ENCODE data around the gene FGF19.

The FGF19 gene, protein sequence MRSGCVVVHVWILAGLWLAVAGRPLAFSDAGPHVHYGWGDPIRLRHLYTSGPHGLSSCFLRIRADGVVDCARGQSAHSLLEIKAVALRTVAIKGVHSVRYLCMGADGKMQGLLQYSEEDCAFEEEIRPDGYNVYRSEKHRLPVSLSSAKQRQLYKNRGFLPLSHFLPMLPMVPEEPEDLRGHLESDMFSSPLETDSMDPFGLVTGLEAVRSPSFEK

DNA sequence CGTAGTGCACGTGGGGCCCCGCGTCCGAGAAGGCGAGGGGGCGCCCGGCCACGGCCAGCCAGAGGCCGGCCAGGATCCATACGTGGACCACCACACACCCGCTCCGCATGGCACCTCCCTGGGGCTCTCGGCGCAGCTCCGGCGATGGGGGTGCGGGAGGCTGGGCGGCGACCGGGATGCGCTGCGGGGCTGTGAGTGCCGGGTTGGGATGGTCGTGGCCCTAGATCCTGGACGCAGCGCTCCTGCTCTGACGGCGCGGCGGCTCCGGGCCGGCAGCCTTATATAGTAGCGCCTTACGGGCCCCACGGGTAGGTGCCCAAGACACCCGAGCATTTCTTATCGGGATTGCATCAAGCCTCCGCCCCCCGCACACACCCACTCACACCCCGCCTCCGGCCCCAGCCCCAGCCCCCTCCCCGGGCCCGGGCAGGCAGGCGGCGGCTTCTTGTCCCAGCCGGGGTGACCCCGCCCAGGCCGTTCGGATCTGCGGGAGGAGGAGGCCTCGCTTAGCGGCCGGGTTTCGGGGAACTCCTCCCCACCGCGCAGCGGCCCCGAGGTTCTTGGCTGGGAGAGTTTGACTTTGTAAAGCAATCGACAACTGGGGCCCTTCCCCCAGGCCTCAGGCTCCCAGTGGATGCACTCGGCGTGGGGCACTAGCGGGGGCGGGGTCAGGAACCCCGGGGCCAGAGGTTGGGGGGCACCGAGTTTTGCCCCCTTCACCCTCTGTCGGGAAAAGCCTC, at the start of gene FGF19:
TSS of gene FGF19 (minus strand) at position 255 of the 740 bp plus-strand sequence. CDS start at position 109, 146 bp downstream.
- DNase-seq: no peak

DNA sequence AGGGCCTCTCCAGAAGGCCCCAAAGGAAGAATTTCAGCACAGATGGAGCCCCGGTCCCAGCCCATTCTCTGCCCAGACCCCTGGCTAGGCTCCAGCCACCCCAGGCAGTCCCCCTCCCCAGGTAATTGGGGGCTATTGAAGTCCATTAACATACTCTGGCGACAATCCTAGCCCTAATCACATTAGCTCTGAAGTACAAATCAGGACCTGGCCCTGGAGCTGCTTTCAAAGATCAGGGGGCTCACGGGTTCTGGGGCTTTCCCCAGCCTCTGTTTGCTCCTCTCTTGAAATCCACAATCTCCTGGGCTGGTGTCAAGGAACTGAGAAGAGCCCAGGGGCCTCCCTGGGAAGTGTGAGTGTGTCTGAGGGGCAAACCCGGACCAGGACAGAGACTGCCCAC, 49.1 kb upstream of the FGF19 start:
- no peak for DNase-seq

DNA sequence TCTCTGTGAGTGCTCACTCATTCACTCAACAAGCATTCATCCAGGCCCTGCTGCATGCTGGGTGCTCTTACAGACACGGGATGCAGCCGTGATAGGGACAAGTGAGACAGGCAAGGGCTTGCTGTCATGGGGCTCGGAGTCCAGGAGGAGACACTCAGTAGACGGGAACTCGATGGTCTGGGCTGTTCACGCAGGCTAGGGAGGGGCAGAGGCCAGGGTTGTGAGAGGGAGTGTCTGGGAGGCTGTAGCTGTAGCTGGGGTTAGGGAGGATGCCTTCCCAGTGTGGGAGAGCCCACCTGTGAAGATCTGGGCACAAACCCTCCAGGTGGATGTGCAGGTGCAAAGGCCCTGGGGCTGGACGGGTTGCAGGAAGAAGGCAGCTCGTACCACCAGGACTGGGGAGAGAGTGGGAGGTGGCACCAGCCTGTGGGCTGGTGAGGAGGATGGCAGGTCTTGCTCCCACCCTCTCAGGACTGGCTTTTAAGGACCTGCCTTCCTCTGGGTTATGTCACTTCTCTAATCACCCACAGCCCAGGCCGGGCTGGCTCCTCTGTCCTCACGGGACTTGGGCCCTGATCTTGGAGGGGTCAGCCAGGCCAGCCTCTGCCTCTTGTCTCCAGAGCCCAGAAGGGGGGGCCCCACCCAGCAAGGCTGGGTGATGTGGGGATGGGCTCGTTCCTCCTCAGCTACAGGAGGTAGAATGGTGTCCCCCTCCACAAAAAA, 47.2 kb upstream of the FGF19 start:
- no peak for DNase-seq

DNA sequence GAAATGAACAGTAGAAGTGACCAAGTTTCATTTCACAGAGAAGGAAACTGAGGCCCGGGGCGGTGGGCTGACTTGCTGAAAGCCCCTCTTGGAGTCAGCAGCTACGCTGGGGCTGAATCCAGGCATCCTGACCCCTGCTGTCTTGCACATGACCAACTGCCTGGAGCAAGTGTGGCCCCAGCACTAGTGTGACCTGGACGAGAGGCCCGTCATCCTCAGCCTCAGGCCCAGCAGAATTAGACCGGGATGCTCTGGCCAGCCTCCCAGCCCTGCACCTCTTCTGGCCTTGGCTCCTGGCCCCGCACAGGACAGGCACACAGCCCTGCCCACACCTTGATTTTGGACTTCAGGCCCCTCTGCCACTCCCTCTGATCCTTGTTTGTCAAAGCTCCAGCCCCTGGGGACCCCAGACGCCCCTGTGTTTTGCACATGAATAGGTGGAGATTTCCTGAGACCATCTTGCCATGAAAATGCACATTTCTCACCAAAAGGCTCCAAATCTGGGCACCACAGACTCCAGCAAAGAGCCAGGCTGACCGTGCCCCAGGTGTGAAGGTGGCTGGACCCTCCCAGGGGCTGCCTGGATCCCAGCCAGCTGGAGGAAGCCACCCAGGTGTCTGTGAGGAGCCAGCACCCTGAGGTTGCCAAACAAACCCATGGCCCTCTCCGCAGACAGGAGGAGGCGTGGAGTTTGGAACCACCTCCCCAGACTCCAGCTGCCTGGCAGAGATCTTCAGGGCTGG, 46.5 kb upstream of the FGF19 start:
- DNase-seq: no peak

DNA sequence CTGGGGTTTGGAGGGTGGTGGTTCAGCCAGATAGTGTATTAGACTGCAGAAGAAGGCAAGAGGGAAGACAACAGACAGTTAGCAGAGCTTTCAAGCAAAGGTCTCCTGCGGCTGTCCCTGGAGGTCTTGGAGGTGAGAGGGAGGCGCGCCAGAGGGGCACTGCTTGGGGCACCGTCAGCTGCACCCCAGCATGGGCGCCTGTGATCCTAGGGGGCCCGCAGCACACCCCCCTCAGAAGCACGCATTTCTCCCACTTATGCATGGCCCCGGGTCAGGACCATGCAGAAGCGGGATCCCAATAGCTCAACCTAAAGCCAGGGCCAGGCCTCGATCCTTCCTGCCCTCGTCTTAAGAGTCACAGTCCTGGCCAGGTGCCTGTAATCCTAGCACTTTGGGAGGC, 44.8 kb upstream of the FGF19 start:
- no peak for DNase-seq

DNA sequence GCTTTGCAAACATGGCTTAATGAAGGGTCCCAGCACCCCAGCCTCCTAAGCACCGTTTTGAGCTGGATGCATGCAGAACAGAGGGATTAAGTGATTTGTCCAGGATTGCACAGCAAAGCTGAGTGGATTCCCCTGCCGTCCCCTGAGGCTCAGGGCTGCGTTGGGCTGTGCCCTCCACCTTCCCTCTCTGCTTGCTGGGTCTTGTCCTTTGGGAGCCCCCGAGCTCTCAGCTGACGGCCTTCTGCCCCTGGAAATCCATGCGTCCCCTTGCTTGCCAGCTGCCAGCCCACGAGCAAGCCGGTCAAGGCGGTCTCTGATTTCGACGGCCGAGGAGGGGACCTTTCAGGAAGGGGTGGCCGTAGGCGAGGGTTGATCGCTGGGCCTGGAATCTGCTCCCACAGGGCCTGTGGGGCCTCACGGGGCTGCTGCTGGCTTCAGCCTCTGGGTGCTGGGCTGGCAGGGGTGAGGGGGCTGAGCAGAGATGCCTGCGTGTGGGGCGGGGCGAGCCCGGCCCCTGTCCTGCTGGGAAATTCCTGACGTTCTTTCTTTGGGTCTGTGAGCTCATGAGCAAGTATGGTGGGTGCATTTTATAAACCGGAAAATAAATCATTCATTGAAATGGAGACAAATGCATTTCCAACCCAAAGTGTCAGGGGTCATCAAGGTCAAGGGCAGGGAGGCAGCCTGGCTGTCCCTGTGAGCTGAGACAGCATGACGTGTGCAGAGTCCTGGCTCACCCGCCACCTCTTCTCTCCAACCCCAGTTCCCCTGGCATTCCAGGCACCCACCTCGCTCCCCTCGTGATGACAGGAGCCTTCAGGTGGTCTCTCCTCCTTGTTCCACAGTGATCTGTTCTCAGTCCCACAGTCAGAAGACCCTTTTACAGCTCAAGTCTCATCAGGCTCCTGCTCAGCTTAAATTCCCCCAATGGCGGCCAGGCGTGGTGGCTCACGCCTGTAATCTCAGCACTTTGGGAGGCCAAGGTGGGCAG, 43.2 kb upstream of the FGF19 start:
- DNase-seq: no peak

DNA sequence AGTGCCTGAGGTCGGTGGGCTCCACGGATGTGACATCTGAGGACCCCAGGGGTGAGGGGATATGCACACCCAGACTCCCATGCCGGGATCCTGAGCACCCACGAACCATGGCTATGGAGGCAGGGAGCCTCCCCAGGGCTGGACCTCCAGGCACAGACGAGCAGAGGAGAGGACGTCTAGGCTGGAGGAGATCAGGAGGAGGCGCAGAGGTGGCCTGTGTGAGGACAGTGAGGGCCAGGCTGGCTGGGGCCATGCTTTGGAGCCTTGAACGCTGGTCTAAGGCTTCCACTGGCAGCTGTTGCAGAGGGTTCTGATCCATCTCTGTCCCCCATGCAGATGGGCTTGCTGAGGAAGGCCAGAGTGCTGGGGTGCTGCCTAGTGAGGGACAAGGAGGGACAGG, 42.3 kb upstream of the FGF19 start:
- no peak for DNase-seq

DNA sequence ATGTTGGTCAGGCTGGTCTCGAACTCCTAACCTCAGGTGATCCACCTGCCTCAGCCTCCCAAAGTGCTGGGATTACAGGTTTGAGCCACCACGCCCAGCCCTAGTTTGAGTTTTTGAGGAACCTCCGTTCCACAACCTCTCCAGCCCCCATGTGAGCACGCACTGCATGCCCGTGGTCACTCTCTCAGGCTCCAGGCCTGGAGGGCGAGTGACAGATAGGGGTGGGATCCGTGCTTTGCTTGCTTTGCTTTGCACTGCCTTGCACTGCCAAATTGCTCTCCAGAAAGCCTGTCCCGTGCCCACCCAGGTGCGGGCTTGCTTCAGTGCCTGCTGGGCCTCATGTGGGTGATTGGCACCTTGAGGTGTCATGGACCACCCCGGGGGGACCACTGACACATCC, 41.4 kb upstream of the FGF19 start:
- no peak for DNase-seq

DNA sequence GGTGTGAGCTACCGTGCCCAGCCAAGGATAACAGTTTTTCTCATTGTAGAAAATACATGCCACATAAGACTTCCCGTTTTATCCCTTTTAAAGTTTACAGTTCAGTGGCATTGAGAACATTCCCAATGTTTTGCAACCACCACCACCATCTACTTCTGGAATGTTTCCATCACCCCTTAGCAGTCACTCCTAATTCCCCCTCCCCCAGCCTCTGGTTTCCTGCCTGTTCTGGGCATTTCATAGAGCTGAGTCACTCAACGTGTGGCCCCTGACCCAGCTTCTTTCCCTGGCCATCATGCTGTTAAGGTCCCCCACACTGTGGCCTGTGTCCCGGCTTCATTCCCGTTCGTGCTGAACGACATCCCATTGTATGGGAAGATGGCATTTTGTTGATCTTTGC, 40.6 kb upstream of the FGF19 start:
- no peak for DNase-seq

DNA sequence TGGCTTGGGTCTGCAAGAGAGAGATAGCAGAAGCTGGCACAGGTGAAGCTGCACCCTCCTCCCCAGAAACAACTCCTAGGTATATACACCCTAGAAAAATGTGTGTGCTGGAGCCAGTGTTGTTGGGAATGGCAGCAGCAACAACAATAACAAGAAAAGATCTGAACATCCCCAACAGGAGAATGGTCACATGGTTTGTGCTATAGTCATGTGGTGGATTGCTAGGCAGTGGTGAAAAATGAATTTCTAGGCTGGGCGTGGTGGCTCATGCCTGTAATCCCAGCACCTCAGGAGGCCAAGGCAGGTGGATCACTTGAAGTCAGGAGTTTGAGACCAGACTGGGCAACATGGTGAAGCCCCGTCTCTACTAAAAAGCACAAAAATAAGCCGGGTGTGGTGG, 31.0 kb upstream of the FGF19 start:
- no peak for DNase-seq

DNA sequence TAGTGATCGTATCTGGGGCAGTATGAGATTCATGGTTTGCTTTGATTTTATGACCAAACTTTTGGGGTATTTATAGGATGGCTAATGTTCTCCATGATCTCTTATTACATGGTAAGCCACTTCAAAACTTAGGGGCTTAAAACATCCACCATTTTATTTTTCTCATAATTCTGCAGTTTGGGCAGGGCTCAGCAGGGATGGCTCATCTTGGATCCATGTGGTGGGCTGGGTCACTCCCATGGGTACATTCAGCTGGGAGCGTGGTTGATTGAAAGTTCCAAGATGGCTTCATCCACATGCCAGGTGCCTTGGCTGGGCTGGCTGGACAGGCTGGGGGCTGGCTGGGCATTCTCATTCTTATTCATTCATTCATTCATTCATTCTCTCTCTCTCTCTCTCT, 30.5 kb upstream of the FGF19 start:
- DNase-seq: no peak

DNA sequence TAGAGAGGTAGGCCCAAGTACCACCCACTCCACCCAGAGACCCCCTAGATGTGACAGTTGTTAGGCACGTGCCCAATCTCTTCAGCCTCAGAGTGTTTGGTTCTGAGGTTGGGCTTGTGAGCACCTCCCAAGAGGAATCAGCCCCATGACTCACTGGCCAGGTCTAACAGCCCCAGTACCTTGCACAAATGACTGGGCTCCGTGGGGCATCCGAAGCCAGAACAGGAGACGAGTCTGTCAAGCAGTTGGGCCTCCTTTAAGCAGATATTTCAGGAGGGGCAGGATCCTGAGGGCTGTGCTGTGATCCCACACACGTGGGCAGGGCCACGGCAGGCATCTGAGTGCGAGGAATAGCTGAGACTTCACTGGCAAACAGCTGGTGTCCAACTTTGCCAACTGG, 29.1 kb upstream of the FGF19 start:
- no peak for DNase-seq

DNA sequence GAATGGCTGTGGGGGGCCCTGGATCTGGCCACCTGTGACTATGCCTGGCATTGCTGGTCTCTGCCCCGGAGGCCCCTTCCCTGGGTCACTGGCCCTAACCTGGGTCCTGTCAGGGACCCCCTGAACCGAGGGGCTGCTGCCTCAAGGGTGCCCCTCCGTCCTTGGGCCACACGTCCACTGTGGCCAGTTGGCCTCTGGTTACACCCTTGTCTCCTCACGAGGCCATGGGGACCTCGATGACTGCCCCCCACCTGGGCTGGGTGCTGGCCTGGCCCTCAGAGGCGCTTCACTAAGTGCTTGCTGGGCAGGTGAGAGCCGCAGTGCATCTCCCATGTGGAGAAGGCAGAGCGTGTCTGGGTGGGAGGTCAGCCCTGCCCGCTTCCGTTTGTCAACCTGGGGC, 27.3 kb upstream of the FGF19 start:
- DNase-seq: no peak

DNA sequence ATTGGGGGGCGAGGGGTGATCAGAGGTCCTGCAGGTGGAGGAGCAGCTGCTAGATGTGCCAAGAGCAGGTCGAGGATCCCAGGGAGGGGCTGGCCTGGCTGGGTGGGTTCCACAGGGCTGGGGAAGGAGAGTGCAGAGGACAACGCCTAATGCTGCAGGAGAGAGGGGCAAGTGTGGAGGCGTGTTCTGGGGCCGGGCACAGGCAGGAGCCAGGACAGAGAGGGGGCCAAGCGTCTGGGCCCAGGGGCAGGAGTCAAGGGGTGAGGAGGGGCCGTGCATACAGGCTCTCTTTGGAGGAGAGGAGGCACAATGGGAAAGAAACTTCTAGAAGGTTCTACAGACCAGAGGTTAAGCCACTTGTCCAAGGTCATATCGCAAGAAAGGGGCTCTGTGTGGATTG, 26.7 kb upstream of the FGF19 start:
- DNase-seq: no peak

DNA sequence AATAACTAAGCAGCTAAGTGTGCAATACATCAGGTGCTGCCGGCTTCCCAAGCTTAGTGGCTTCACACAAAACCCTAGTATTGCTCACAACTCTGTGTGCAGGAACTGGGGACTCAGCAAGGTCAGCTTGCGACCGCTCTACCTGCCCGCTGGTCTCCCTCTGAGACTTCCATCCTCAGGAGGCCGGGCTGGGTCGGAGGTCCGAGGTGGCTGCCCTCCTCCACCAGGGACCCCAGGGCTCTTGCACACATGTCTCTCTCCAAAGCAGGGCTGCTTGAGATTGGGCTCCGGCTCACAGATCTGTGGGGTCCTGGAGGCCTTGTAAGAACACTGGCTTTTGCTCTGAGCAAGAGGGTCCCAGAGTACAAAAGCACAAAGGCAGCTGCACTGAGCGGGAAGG, 25.4 kb upstream of the FGF19 start:
- DNase-seq: no peak

DNA sequence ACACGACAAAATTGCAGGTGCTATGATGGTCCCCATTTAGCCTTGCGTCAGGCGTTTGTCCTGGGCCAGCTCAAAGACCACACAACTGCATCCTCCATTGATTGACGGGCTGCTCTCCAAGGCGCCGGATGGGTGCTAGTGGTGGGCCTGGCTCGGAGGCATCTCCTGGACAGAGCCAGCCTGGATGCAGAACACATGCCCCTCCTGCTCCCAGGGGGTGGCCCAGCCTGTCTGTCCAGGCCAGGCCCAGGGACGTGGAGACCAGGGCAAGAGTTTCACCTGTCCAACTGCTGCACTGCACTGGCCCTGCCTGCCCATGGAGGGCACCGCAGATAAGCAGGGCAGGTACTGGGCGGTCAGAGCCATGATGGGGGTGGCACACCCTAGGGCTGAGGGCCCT, 23.4 kb upstream of the FGF19 start:
- no peak for DNase-seq

DNA sequence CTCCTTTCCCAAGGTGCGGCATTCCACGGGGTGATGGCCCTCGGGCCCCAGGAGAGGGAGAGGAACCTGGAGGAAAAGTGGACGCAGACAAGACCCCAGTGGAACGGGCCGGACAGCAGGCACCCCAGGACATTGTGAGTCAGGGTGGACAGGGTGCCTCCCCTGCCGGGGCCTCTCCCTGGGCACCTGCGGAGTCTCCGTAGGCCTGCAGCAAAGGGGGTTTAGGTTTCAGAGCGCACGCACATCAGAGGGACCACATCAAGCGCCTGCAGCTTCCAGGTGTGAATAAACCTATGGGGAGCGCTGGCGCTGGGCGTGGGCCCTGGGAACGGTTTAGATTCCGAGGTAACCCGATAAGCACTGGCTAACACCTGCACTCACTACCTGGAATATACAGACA, 22.7 kb upstream of the FGF19 start:
- no peak for DNase-seq

DNA sequence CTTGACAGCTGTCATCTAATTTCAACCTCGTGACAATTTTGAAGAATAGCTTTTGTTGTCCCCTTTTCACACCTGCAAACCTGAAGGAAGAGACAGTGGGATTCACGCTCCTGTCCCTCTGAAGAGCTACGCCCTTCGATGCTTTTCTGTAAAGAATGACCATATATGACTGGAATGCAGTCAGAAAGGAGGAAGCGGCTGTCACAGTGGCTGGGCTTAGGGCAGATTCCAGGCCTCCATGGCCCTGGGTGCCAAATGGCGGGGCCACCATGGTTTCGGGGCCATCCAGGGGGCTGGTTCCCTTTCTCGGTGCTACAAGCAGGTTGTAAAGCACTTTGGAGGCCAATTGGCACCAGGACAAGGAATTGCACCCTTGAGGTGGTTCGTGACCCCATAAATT, 22.2 kb upstream of the FGF19 start:
- no peak for DNase-seq

DNA sequence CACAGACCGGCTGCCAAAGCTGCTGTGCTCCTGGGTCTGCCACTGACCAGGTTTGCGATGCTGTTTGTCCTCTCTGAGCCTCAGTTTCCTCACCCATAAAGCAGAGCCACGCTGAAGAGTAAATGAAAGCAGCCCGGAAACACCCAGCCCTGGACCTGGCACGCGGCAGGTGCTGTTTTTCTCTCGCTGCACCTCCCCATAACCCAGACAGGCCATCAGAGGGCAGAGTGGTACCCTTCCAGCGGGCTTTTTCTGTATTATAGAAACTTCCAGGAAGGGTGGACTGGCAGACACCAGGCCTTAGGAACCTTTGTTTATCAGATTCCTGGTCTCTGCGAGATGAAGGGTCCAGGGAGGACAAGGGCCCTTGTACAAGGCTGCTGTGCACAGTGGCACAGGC, 17.9 kb upstream of the FGF19 start:
- DNase-seq: no peak

DNA sequence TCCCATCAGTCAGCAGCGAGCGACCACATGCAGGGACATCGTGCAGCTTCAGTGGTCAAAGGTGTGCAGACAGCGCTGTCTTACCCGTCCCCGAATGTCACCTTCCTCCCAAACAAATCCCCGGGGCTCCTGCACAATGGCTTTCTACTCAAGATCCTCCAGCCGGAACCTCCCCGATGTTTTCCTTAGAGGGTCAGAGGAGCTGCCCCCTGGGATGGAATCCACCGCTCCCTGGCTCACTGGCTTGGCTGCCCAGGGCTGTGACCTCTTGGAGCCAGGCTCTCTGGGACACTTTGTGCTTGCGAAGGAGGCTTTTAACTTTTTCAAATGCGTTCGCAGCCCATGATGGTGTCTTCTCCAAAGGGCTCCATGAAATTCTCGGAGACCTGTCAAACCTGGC, 17.3 kb upstream of the FGF19 start:
- no peak for DNase-seq

DNA sequence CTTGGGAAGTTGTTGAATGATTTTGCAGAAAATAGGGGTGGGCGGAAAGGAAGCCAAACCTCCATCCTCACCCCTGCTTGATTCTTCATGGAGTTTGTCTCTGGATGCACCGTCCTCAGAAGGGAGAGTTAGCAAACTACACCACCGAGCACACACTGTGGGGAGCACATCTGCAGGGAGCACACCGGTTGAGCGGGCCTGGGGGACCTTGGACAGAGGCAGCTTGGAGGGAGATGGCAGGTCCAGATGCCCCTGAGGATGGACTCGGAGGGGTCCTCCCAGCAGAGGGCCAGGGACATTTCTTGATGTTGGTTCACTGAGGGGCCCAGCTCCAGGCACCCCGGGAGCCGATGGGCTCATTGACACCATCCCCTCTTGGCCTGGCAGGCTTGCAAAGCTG, 15.1 kb upstream of the FGF19 start:
- DNase-seq: no peak

DNA sequence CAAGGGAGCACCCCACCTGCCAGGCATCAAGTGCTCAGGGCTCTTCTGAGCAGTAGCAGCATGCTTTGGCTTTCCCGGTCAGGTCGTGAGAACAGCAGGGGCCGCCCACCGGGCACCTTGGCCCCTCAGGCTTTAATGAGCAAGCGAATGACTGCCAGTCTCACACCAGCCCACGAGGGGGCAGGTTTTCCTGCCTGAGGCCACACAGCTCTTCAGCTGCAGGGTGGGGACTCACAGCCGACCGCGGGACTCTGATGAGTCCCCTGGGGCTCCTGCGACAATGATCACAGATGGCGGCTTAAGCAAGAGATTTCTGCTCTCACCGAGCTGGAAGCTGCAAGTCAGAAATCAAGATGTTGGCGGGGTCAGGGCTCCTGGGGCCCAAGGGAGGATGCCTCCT, 14.3 kb upstream of the FGF19 start:
- no peak for DNase-seq
